CD4-positive, alpha-beta T cell treated with Interleukin-15 for 4 hours (primary cell): ENCODE results near the gene DMD.
"Not testable (repeated sequence)": the region's sequence is repeated elsewhere in the genome, so short reads cannot be mapped to it uniquely, and the experiment has no call there.

Source experiments
- DNase-seq: peaks from one replicate; pipeline ENCODE4 v3.0.0-alpha.2; 2020; ENCODE audit warnings: low spot score

DMD gene

DNA sequence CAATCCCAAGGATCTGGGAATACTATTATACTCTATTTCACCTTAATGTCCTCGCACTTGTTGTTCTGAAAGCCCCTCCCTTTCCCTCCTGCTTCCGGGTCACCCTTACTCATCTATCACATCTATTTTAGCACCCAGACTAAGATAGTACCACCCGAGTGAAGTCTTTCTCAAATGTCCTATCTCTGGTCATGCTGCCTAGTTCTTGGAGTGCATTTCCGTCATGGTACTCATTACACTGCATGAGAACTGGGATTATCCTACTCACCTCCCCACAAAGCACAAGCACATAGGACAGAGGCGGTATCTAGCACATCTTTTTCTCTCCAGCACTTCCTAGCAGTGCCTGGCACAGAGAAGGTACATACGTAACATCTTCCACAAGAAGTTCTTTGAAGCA lies 1195.2 kb downstream of the DMD start:
- DNase-seq, result no peak

DNA sequence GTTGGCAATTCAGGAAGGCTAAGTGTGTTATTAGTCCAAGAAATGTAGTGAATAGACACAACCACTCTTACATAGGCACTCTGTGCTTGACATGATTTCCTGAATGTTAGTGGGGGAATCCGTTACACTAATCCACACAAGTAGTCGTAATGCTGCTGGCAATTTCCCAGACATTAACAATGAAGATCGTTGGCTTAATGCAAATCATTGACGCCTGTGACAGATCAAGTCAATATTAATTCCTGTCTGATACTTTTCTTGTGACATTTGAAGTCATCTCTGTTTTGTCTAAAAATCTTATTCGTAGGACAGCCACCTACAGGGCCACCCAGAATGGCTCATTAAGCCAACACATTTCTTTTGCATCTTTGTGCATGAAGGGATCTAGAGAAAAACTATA lies 1200.4 kb downstream of the DMD start:
- DNase-seq, result no peak

DNA sequence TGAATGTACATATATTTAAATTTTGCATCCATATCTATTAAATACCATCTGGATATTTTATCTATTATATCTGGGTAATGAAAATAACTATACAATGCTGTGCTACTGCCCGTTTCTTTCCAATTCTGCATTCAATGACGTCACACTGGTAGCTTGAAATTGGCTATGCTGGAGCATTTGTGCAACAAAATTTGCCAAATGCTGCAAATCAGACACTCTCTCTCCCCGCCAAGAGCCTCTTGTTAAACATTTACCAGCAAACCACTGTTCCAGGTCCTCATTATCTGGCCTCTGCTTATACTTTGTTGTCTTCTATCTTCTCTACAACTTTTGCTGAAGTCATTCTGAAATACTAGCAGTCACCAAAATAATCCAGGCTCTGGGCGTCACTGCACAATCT lies 1201.1 kb downstream of the DMD start:
- DNase-seq, result no peak

DNA sequence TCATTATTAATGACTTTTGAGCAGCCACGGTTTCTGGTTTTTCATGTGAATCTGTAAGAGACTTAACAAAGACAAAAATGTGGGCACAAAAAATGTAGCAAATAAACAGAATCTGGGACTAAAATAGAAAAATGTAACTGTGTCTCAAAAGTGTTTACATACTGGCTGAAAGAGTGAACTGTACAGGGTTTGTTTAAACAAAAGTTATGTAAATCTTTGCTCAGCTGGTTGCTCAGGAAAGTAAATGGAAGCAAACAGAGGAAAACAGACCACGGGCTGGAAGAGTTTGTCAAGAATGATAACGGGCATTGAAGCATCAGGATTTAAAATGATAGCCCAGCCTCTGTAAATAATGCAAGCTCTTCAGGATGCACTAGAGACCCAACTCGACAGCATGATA lies 1217.7 kb downstream of the DMD start:
- DNase-seq, result no peak

DNA sequence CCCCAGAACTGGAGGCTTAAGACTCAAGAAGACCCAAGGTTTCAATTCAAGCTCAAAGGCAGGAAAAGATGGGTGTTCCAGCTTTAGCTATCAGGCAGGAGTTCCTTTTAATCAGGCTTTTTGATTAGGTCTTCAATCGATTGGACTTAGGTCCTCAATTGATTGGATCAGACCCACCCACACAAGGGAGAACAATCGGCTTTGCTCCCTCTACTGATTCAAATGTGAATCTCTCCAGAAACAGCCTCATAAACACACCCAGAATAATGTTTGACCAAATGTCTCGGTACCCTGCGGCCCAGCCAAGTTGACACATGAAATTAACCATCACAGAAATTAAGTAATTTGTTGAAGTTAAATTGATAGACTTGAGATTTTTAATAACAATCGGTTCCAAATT lies 1222.4 kb downstream of the DMD start:
- DNase-seq, result no peak

DNA sequence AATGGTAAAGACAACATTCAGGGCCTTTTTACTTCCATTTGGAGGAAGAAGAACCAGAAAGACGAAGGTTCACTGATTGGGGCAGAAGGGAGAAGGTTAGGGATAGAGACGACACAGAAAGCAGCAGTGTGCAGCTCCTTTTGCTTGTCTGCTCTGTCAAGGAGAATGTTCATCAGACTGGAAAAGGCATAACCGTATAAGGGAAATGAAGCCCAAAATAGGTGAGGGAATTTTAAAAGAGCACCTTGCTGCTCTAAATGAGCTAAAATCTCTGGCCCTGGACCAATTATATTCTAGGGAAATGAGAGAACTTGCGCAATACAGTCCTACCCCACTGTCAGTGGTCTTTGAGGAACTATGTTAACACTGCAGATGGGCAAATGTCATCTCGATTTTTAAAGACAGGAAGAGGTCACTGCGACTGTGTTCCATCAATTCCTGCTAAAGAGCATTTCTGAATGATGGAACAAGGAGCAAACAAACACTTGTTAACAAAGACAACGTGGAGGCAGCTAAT lies 1229.7 kb downstream of the DMD start:
- no peak for DNase-seq

DNA sequence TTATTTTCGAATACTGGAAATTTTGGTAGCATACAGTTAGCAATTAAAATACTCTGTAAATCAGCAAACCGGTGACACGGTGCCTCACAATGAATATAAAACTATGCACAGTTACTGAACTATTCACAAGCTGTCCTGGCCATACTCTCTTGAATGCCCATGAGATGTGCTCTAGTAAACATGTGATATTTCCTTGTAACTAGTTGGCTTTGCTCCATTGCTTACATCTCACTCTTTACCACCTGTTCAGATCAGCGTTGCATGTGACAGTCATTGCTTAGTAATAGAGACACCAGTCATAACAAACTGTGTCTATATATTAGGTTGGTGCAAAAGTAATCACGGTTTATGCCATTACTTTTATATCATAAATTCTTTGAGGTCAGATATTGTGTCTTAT lies 1241.6 kb downstream of the DMD start:
- DNase-seq, result no peak

DNA sequence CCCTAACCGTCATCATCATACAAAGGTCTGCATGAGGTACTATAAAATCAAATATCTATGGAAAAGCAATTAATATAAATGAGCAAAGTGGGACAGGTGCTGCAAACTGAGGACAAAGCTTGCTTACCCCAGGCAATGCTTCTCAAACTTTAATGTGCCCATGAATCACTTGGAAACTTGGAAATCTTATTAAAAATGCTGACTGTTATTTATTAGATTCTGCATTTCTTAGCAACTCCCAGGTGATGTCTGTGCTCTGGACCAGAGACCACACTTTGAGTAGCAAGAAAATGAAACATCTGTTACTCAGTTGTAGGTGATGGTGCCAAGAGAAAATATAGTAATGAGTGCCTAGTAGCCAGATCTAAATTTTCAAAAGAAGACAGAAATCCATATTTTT lies 1249.1 kb downstream of the DMD start:
- no peak for DNase-seq

DNA sequence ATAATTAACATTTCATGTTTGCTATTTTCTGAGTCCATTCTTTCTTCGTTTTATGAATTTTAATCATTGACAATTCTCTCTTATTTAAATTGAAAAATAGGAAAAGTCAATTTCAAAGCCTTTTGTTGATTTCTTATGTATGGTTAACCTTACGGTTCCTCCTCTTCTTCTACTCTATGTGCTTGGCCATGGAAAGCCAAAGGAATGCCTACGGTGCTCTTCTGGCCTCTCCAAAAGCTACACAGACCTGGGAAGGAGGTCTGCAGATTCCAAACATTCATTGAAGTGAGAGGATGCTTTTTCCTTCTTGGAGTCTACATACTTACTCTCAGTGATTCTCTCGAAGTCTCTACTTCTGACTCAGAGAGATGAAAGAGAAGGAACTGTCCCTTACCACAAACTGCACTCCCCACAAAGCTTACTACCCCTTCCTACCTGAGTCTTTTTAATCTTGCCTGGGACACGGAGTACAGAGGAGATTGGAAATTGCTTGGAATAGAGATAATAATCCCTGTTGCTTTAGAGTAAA lies 1276.4 kb downstream of the DMD start:
- no peak for DNase-seq

DNA sequence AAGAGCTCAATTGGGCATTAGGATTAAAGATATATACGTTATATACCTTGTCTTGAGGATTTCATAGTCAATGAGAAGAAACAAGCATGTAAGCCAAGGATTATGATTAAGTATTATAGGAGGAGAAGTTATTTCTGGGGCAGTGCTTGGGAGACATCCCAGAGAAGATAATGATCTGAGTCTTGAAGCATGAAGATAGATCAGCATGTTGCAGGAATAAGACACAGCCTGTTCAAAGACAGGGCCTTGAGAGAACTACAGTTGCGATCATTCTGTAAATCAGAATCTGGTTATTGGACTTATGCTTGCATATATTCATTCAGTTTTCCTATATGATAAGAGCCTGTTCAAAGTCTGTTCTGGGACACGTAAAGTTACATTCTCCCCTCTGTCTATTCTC lies 1277.3 kb downstream of the DMD start:
- DNase-seq, result no peak

DNA sequence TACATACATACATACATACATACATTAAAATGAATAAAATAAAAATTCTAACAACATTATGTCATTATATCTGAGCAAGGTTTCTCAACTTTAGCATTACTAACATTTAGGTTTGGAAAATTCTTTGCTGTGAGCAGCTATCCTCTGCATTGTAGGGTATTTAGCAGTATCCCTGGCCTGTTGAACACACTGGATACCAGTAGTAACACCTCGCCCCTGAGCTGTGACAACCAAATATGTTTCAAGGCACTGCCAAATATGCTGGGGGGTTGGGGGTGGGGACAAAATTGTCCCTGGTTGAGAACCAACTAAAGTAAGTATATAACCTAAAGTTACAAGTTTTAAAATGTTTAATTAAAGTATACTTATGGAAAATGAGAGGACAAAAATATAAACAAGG lies 1278.6 kb downstream of the DMD start:
- DNase-seq, result no peak

DNA sequence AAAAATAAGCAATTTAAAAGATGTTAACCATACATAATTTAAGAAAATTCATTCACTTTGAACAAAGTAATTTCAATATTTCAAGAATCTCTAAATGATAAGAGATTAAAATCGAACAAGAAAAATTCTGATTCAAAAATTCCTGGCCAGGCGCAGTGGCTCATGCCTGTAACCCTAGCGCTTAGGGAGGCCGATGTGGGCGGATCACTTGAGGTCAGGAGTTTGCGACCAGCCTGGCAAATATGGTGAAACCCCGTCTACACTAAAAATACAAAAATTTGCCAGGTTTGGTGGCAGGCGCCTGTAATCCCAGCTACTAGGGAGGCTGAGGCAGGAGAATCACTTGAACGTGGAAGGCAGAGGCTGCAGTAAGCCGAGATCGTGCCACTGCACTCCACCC lies 1279.0 kb downstream of the DMD start:
- not testable (repeated sequence) for DNase-seq

DNA sequence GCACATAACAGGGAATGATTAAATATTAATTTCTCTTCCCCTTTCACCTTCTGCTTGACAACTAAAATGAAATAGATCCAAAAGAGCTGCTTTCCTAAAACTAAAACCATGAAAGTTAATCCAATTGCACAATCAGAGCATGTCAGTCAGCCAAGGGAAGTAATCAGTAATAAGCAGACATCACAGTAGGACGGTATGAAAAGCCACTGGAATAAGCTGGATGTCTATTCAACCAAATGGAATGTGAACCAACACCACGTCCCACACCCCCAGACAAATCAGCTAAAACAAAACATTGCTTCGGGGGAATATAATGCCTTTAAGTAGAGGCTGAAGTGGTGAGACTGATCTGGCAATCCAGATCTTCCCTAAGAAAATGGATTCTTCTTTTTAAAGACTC lies 1280.1 kb downstream of the DMD start:
- DNase-seq, result no peak

DNA sequence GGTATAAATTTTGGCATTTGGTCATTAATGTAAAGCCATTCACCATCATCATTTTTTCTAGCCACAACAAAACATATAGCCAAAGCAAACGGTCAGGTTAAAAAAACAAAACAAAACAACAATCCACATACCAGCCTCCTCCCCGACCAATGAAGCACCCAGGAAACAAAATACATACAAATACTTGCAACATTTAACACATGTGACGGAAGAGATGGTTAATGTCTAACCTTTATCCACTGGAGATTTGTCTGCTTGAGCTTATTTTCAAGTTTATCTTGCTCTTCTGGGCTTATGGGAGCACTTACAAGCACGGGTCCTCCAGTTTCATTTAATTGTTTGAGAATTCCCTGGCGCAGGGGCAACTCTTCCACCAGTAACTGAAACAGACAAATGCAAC lies 1282.0 kb downstream of the DMD start:
- no peak for DNase-seq

DNA sequence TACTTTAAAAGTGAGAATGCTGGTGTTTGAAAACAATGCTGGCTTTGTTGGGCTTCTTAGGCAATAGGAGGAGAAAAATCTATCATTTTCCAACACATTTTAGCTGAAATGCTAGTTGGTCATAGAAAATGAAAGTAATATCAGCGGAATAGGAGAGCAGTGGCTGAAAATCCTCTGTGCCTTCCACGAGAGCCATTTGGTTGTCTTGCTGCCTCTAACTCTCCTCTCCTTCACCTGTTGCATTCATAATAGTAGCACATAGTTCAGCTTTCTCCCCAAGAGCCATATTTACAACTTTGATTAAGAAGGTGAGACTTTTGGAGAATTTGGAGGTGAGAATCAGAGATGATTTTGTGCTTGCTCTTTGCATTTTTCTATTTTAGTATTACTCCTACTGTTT lies 1290.1 kb downstream of the DMD start:
- DNase-seq, result no peak

DNA sequence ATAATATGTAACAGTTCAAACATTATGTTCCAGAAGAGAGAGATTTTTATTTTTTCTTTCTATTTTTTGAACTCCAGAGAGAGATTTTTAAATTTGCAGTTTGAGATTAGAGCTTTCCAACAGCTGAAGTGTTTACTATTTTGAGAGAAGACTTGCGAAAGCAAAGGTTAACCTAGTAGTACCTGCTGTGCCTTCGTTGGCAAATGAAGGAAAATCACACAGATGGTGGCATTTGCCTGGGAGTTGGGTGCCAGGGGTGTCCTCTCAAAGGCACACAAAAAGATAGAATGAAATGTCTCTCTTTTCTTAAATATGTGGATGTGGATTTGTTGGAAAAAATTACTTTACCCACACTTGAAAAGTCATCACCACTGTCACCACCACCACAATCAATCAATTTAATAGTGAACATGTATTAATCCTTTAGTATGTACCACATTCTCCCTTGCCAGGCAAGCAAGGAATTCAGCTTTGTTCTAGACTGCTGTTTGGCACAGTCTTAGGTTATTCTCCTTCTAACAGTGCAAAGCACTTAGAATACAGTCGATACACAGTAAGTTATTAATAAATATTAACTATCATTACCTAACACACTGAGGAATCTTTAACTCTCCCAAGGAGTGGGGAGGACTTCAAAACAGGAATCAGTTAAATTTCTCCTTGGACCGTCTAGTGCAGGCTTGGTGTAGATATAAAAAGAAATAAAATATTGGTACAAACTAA lies 1301.3 kb downstream of the DMD start:
- DNase-seq, result no peak

DNA sequence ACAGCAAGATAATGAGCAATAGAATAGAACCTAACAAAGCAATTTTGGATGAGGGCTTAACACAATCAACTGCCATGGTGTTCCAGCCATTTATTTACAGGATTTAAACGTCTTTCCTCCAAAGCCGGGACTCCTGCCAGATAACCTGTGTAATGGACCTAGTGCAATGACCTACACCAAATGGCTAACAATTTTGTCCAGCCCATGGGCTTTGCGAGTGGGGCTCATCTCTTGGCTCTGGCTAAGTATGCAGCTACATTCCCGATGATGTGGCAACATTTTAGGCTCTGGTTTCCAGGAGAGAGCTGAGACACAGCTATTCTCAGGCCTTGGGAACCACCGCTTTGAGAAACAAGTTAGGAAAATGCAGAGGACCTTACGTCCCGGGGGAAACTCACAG lies 1317.2 kb downstream of the DMD start:
- no peak for DNase-seq

DNA sequence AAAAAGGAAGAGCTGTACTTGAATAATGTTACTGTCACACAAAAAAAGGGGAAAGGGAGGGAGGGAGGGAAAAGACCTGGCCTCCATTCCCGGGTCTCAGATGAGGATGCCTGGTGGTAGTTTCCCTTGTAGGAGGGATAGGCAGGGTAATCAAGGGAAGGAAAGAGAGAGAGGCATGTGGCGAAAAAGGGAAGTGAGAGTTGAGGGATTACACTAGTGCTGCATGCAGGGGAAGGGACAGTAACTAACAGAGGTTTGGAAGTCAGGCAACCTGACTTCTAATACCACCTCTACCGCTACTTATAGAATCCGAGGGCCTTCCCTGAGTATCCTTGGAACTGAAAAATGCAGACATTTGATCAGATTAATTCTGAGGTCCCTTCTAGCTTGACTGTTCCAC lies 1317.8 kb downstream of the DMD start:
- no peak for DNase-seq

DNA sequence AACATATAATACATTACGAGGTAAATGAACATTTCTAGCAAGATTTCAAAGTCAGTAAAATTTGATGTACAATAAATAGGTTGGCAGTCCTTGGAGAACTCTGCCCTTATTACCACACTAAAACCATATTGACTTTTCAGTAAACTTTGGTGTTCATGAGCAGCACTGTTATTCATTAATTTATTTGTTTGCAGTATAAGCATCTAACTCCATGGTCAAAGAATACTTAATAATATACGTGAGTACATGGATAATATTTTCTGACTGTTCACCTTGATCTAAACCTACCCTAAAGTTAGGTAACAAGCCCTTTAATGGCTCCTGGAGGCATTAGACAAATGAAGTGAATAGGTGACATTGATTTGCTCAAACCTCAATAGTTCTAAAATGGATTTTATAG lies 1322.3 kb downstream of the DMD start:
- no peak for DNase-seq

DNA sequence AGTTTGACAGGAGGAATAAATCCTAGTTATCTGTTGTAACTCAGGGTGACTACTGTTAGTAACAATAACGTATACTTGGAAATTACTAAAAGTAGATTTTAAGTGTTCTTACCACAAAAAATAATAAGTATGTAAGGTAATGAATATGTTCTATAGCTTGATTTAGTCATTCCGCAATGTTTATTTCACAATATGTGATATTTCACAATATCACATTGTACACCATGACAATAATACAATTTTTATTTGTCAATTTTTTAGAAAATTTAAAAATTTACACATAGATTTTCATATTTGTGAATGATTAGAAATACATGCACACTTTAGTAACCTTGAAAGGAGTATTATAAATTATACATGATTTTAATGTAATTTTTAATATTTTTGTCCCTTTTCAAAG lies 1326.8 kb downstream of the DMD start:
- no peak for DNase-seq

DNA sequence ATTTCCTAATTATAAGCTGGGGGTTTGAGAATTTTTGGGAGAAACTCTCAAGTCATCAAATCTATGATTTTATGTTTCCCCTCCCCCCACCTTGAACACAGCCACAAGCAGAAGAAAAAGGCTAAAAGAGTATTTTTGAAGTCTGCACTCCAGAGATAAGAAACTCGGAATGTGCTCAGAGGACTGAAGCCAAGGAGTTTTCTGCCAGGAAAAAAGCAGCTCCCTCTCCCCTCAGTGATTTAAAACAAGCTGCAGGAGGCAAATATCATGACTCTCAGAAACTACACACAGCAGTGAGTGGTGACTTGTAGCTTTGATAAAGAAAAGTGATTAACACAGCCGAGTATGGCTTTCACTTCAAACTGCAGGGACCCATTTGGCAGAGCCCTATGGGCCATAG lies 1339.3 kb downstream of the DMD start:
- DNase-seq, result no peak

DNA sequence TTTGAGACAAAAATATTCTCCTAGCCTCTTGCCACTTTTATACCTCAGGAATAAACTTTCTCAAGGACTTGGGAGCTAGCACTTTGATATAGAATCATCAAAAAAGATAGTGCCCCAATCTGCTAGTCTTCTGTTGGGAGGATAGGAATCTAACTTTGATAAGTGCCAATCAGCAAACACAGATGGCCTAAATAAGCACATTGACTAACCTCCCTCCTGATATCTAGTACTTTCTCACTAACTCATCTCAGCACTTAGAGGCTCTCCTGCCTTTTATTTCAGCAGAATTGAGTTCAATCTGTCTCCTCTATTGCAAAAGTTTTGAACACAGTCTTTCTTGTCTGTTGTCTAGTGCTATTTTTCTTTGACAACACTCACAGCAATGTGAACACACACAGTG lies 1341.1 kb downstream of the DMD start:
- no peak for DNase-seq

DNA sequence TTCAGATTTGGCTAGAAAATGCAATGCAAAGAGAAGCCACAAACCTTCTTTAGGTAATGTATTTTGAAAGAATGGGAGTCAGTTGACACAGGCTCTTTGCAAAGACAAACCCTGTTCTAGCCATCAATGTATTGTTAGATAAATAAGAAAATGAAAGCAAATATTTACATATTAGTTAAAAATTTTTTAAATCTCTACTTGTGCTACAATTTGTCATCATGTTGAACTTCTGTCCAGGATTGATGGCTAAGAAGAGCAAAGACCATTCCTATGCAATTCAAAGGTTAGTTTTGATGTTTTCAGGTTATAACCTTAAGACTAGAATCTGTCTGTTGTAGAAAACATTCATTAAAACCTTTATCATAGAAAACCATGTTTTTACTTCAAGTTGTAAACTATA lies 1350.7 kb downstream of the DMD start:
- no peak for DNase-seq

DNA sequence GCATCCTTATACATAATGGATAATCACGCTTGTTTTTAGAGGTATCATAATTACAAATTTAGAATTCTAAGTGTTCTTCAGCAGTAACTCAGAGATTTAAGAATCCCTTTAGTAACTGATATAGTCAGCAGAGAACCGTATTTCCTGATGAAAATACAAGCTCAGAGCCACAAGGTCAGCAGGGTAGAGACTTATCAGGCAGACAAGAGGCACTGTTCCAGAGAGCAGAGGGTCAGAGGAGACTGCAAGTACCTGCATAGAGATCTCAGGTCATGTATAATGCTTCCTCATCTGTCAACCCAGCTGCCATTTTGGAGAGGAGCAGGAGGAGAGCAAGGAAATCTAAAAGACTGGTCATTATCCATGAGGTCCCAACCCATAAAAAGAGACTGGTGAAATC lies 1352.4 kb downstream of the DMD start:
- no peak for DNase-seq
